Mucosa of descending colon (tissue), 3 donors: ENCODE data around the gene RAB29. TPM values are rescaled to one million over a fixed set of nuclear protein-coding genes. Genes with fewer than 3 reads are reported as not detected.

ENCODE experiments used
- ATAC-seq: fragments of 200-7000 bp; cut with Tn5 transposase; one replicate; pipeline ENCODE4 v1.9.1; 2020; ENCODE audit warnings: mild to moderate bottlenecking, moderate library complexity
- DNase-seq, 3 donors: peaks; one replicate each; pipeline ENCODE4 v3.0.0-alpha.2; 2020
- H3K36me3 ChIP-seq: fragments of 200-600 bp; one replicate; pipeline ENCODE4 v1.8.0; 2021; ENCODE audit warnings: low read depth, mild to moderate bottlenecking
- H3K4me1 ChIP-seq: fragments of 200-600 bp; one replicate; pipeline ENCODE4 v1.8.0; 2021; ENCODE audit warnings: low read depth, mild to moderate bottlenecking
- H3K4me3 ChIP-seq: fragments of 200-600 bp; one replicate; pipeline ENCODE4 v1.8.0; 2021; ENCODE audit warnings: mild to moderate bottlenecking
- H3K9me3 ChIP-seq: fragments of 200-600 bp; one replicate; pipeline ENCODE4 v1.8.0; 2021; ENCODE audit warnings: mild to moderate bottlenecking
- intact Hi-C, 2 donors: fragments of 100-400 bp; cut with DNase I in 1 of 2; cut with micrococcal nuclease in 1 of 2; formaldehyde crosslinking; loops; one replicate each; pipeline versions ENCODE4 v1.11.0 to v1.11.1; 2022; cut with DNase I, micrococcal nuclease
- total RNA-seq, 3 donors: library from RNA; stranded (reverse); fragmentation: NEBNext Ultra II Directional in 2 of 3; extraction: Animal tissue kit (Norgen Biotek cat#: 25700) in 2 of 3; gene quantifications; one replicate each; pipeline versions ENCODE4 v1.2.1 to v1.2.4, GENCODE V29; 2021 to 2023
- TF ChIP-seq, protein P1 (sequence below): fragments of 200-600 bp; IDR thresholded peaks from one replicate; pipeline ENCODE4 v1.8.0; 2022; ENCODE audit warnings: antibody characterized with exemption, mild to moderate bottlenecking
- donor health status: DM: no; HTN: no; CAD: no; lungs with moderate emphysema.
- donor health status: DM: no; HTN: no; CAD: no.
- donor health status: DM: no; HTN: yes; CAD: no.

The RAB29 gene
- total RNA-seq, 3 donors from 2014 or later = 4.7 to 27.5 (median 7.8) TPM

- H3K4me3 ChIP-seq = no peak overlapping the region
- no peaks in the 10 kb centered on the region for H3K9me3 ChIP-seq
- H3K36me3 ChIP-seq = no peaks in the 10 kb centered on the region
- ATAC-seq = no peak
- no peaks in the 10 kb centered on the region for H3K4me1 ChIP-seq
- TF ChIP-seq, protein P1, sequence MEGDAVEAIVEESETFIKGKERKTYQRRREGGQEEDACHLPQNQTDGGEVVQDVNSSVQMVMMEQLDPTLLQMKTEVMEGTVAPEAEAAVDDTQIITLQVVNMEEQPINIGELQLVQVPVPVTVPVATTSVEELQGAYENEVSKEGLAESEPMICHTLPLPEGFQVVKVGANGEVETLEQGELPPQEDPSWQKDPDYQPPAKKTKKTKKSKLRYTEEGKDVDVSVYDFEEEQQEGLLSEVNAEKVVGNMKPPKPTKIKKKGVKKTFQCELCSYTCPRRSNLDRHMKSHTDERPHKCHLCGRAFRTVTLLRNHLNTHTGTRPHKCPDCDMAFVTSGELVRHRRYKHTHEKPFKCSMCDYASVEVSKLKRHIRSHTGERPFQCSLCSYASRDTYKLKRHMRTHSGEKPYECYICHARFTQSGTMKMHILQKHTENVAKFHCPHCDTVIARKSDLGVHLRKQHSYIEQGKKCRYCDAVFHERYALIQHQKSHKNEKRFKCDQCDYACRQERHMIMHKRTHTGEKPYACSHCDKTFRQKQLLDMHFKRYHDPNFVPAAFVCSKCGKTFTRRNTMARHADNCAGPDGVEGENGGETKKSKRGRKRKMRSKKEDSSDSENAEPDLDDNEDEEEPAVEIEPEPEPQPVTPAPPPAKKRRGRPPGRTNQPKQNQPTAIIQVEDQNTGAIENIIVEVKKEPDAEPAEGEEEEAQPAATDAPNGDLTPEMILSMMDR = no peak
- no peak for DNase-seq
- intact Hi-C loops = loop anchor here (5.0 to 10.0 kb wide), 3 partner anchors 122 to 312 kb away; no protein-coding TSS in a partner anchor
Observed at GRCh38 chr1:205792961-205793673, 17.8 kb upstream of the RAB29 start.

GRCh38 chr1:205792481-205792881 lies 17.2 kb upstream of the RAB29 start:
- Histone ChIP-seq H3K9me3 (no peaks in the 10 kb centered on the region), H3K4me1 (no peaks in the 10 kb centered on the region), H3K4me3 (no peak overlapping the region), H3K36me3 (no peaks in the 10 kb centered on the region)
- DNase-seq (no peak), ATAC-seq (no peak)
- TF ChIP-seq, protein P1 = no peak
- intact Hi-C loops = loop anchor here (5.0 to 10.0 kb wide), 3 partner anchors 122 to 312 kb away; no protein-coding TSS in a partner anchor

GRCh38 chr1:205791568-205792180 lies 16.4 kb upstream of the RAB29 start:
- H3K4me1 ChIP-seq = no peaks in the 10 kb centered on the region
- H3K9me3 ChIP-seq = no peaks in the 10 kb centered on the region
- H3K4me3 ChIP-seq = no peak overlapping the region
- TF ChIP-seq, protein P1 = peak; percentile 63
- ATAC-seq = peak; percentile 89
- intact Hi-C loops = loop anchor here (5.0 to 10.0 kb wide), 3 partner anchors 123 to 313 kb away; no protein-coding TSS in a partner anchor
- DNase-seq = peak in 2 of 3 donors; percentile 72 to 85
- H3K36me3 ChIP-seq = no peaks in the 10 kb centered on the region

DNA sequence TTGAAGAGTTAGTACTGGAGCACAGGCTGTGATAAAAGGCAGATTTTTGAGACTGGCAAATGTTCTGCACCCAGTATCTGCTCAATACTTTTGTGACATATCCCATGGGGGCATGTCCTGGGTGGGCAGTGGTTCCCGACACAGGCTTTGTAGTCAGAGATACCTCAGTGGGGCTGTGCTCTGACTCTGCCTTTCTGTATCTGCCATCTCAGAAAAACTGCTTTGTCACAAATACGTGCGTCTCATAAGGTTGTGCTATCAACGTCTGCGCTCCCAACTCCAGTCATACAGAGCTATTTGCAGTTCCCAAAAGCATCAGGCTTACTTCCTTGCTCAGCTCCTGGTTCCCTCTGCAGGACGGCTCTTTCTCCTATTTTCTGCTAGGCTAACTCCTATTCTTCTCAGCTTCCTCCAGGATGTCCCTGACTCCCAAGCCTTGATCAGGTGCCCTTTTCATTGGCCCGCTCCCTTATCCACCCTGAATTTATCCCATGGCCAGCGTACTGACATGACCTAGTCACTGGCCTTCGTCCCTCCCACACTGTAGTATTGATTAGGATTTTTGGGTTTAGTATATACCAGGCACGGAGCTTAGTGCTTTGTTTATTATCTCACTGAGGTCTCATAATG lies 12.1 kb upstream of the RAB29 start:
- ATAC-seq (no peak), DNase-seq (no peak)
- no peaks in the 10 kb centered on the region for H3K36me3 ChIP-seq
- no peaks in the 10 kb centered on the region for H3K9me3 ChIP-seq
- TF ChIP-seq, protein P1 = no peak
- H3K4me3 ChIP-seq = no peak overlapping the region
- no peaks in the 10 kb centered on the region for H3K4me1 ChIP-seq
- intact Hi-C loops = no loop called here

DNA sequence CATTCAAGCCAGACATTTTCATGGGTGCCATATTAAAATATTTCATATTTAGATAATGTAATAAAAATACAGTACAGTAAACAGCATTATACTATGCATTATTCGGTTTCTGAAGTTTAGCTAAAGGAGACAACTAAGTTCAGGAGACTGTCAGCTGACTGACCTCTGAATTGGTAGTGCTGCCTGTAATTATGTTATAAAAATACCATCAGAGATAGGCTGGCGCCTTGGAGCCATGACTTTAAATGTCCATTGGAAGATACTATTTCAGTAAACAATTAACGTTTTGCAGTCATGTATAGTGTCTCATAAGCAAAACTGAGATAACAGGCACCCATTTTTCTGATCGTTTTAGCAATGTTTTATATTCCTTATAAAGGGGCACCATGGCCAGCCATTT lies 11.3 kb upstream of the RAB29 start:
- peak in 1 of 3 donors; percentile 25 for DNase-seq
- ATAC-seq = peak; percentile 27
- Histone ChIP-seq H3K4me1 (no peaks in the 10 kb centered on the region), H3K9me3 (no peaks in the 10 kb centered on the region), H3K36me3 (no peaks in the 10 kb centered on the region), H3K4me3 (no peak overlapping the region)
- intact Hi-C loops = no loop called here
- TF ChIP-seq, protein P1 = no peak
